GM19238 (cell line): ENCODE data around the gene TARS1.

ENCODE experiments used
- DNase-seq: peaks from one replicate; pipeline ENCODE4 v3.0.0; 2011; ENCODE audit warnings: low spot score; ENCODE audit not compliant: insufficient read length

Gene TARS1

DNA sequence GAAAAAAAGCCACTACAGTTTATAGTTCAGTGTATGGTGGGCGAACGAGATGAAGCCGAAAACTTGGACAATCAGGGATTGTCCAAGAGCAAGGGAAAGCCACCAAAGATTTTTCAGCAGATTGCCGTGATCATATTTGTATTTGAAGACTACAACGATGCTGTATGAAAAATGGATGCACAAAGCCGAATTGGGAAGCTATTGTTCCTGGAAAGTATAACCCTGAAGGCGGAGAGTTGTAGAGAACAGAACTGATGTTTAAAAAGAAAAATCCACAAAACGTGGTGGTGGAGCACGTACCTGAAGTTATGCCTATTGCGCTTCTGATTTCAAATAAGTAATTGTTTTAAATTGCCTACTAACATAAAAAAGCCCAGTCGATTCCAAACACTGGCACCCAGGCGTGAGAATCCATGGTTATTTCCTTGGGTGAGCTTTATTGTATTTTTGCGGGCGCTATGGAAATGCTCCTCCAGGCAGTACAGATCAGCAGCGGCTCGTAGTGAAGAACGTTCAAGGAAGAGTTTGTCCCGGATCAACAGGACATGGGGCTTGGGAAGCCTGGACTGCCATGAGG is 772 bp upstream of the TARS1 start:
- no peak for DNase-seq

DNA sequence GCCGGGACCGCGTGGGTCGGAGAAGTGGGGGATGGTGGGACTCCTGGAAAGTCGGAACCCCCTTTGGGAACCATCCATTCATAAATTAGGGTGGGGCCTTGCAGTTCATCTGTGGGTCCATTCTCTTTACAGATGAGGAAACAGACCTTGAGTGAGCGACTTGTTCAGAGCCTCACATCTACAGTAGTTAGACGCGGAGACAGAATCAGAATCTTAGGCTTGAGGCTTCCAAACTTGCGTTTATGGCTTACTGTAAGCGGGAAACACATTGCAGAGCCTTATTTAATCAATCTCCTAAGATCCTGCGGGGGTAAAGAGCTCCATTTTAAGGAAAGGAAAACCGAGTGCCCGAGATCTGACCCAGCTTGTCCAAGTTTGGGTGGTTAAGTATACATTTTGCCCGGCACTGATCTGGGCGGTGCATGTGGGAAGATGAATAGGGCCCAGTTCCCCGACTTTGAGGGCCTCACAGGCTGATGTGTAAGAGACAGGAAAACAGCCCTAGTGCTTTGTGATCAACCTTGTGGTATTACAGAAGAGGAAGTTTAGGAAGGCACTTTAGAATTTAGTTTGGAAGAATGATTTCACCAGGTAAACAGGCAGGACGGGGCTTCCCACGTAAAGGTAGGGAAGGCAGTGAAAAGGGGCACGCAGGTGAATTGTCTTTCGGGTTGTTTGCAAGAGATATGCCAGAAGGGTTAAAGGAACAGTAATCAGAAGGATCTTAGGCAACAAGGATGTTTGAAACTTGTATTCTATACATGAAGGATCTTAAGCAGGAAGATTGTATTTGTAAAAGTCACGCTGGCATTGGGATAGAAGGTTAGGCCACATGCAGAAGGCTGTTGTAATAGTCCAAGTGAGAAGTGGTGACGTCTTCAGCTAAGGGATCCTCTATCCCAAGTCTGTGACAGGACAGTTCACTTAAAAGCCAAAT is 744 bp downstream of the TARS1 start:
- no peak for DNase-seq

DNA sequence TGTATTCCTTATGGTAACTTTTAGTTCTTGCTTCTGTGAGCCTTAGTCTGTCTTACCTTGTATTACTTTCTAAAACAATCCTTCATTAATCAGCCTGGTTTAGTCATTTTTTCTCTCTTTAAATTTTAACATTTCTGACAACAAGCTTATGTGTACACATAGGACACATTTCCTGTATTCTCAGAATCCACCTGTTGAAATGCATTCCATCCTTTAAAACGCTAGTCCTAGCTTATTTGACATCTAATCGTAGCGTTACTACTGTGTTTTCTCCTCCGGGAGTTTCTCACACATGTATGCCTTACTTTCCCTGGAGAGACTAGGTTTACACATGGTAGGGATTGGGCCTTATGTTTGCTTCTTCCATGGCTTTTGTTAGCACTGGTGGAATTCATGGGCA is 3.8 kb downstream of the TARS1 start:
- no peak for DNase-seq

DNA sequence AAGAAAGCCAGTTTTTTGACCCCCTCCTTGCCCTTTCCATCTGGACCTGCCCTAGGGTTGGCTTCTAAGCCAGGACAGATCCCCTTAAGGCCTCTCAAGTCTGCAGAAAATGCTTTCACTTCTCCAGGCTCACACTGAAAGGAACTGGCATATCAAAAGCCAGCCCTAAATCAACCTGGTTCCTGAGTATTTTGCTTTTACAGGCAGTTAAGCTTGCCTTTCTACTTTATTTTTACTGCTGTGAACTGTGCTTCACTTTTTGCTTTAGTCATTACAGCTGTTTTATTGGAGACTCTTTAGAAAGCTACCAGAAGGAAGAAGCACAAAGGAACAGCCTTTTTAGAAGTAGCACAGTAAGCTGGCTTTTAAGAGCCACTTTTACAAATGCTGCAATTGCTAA is 5.0 kb downstream of the TARS1 start:
- DNase-seq = no peak

DNA sequence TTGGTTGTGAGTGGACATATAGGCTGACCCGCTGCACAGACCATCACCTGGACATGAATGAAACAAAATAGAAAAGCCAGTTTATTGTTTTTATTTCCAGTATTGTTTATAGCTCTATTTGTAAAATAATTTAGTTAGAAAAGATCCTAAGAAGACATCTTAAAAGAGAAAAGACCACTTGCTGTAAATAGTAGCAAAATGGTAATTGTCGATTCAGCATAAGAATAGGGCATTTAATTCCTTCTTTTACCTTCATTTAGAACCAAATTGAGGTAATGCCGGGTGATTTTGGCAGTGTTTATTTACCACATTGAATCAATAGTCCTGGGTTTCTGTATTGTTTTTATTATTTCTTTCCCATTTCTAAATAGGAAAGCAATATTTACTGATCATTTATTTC is 7.4 kb downstream of the TARS1 start:
- no peak for DNase-seq

DNA sequence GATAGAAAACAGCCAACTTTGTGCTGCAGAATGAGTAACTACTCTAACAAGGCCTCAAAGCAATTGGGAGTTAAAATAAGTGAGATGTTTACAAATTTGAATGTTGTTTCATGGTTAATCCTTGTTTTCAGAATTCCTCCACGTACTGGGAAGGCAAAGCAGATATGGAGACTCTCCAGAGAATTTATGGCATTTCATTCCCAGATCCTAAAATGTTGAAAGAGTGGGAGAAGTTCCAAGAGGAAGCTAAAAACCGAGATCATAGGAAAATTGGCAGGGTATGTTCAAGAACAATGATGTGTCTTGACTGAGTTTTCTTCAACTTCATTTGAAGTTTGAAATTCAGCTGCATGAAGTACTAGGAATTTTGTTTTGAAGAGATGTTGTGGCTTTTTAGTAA is 16.4 kb downstream of the TARS1 start:
- DNase-seq = no peak

DNA sequence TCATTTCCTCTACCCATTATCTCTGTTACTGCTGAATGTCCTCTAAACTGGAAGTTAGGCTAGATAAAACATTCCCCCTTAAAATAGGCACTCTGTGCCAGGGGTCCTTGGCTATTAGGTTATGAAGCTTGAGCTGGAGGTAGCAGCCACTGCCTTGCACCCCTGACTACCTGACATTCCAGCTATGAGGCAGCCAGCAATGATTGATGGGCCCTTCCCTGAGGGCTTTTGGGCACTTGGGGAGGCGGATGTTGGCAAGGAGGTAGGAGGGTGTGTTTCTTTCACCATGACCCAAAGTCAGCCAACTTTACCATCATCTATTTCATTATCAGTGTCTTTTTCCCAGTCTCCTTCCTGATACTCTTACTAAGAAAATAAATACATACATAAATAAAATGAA is 17.1 kb downstream of the TARS1 start:
- no peak for DNase-seq

DNA sequence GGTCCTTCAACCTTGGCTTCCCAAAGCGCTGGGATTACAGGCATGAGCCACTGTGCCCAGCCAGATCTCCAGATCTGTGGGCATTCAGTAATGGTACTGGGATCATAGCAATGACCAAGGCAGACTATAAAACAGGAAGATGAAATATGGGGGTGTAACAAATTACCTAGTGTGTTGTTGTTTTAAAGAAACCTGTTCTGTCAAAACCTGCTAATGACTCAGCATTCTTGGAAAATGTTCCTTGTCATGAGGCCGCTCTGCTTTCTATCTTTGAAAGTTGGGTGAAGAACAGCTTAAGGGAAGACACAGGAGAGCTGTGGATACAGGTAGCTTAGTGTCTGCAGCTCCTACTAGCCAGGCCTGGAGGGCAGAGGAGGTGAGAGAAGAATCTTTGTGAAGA is 19.4 kb downstream of the TARS1 start:
- DNase-seq = no peak

DNA sequence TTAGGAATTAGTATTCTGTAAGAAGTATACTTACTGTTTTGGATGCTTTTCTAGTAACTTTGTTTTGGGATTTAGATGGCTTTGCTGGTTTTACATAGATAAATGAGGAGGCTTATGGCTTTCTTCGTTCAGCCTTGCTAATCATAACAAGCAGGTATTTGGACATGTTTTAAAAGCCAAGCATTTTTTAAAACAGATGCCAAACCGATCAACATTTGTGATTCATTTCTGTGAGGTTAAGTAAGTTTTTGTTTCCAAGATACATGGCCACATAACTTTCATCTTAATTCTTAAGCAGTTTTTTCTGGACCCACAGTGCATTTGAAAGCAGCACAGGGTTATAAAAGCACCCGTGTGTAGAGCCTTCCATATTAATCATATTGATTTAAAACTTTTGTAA is 21.7 kb downstream of the TARS1 start:
- no peak for DNase-seq

DNA sequence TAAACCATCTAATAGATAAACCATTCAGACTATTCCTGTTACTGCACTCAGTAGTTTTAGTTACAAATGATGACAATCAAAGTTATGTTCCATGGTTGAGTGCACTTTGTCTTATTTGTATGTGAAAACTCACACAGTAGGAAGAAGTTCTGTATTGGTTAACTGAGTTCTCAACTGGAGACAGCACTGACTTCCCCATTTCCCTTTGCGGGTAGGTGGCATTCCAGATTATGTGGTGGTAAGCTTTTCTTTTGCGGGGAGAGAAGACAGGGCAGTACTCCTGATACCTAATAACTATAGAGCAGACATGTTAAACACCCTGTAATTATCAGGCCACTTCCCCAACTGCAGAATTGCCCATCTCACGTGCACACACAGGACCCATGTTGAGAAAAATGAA is 24.4 kb downstream of the TARS1 start:
- DNase-seq = no peak

DNA sequence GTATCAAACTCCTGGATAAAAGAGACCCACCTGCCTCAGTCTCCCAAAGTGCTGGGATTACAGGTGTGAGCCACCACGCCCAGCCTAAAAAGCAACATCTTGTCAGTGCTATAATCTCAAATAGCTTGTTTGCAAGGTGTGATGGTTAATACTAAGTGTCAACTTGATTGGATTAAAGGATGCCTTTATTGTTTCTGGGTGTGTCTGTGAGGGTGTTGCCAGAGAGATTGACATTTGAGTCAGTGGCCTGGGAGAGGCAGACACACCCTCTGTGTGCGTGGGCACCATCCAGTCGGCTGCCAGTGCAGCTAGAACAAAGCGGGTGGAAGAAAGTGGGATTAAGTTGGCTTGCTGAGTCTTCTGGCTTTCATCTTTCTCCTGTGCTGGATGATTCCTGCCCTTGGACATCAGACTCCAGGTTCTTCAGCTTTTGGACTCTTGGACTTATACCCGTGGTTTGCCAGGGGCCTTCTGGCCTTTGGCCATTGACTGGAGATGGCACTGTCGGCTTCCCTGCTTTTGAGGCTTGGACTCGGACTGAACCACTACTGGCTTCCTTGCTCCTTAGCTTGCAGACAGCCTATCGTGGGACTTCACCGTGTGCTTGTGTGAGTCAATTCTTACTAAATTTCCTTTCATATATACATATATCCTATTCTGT is 28.1 kb downstream of the TARS1 start:
- DNase-seq = no peak

DNA sequence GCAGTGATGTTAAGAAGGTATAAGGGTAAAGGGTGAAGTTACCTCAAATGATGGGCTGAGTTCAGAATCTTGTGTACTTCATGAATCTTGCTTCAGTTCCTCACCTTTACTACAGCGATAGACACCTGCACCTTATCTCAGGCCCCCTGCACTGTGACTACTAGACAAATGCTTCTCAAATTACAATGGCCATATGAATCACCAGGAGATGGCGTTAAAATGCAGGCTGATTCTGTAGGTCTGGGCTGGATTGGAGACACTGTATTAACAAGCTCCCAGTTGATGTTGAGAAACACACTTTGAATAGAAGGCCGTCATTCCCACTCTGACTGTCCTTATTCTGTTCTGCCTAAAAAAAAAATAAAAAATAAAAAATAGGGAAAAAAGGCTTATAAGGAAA is 29.8 kb downstream of the TARS1 start:
- DNase-seq = no peak

DNA sequence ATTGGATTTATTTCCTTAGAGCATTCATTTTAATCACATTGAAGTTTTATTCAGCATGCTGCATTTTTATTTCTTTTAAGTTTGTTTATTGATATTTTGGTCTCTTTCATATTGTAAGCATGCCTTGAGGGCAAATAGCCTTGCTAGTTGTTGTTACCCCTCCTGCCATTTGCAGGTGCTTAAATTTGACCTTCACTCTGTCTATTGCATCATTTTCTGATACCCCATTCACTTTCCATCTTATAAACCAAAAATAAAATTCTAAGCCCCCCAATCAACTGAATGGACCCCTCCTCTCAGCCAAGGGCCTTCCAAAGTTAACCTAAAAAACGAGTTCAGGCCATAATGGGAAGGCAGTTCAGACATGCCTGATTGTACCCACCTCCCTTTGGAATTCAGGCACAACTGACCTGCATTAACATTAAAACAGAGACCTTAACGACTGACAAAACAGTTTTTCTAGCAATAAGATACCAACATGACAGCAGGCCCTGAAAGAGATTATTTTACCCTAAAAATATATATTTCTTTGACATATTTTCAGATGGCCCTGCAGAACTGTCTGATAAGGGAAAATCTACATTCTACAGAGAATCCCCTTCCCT is 32.1 kb downstream of the TARS1 start:
- no peak for DNase-seq

DNA sequence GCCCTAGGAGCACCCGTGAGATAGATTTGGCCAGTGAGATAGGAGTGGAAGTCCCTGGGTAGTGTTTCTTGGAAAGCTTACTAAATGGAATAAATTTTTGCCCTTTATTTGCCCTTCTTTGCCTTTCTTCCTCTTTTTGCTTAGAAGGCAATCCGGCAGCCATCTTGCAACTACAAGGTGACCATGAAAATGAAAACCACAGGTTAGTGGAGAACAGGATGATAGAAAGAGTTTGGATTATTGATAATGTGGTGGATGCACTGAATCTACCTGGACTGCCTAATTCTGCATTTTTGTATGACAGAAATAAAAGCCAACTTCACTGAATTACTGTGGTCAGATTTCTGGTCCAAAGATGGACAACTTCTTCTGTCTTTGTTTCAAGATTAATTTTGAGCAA is 33.2 kb downstream of the TARS1 start:
- DNase-seq = no peak

DNA sequence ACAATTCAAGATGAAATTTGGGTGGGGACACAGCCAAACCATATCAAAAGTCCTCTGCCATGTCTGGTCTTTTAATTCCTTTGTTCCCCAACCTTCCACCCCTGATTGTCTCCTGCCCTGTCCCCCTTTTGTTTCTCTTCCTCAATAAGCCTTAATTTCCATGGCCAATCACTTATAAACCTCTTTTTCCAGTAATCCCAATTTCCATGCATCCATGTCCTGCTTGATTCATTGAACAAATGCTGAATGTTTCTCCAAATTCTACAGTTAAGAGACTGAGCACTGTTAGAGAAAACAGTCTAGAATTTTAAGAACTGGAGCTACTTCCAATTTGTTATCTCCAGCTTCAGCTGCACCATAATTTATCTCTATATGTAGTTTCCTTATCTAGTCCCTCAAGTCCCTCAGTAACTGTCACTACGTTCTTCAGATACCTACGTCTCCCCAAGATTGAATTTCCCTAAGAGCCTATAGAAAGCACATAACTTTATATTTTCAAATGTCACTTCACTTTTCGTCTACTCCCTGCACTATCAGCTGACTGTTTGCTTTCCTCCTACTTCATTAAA is 34.2 kb downstream of the TARS1 start:
- DNase-seq = no peak

DNA sequence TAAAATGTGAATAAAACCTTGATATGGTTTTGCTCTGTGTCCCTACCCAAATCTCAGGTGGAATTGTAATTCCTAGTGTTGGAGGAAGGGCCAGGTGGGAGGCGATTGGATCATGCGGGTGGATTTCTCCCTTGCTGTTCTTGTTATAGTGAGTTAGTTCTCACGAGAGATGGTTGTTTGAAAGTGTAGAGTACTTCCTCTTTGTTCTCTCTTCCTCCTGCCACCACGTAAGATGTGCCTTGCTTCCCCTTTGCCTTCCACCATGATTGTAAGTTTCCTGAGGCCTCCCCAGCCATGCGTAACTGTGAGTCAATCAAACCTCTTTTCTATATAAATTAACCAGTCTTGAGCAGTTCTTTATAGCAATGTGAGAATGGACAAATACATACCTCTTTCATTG is 34.9 kb downstream of the TARS1 start:
- DNase-seq = no peak

DNA sequence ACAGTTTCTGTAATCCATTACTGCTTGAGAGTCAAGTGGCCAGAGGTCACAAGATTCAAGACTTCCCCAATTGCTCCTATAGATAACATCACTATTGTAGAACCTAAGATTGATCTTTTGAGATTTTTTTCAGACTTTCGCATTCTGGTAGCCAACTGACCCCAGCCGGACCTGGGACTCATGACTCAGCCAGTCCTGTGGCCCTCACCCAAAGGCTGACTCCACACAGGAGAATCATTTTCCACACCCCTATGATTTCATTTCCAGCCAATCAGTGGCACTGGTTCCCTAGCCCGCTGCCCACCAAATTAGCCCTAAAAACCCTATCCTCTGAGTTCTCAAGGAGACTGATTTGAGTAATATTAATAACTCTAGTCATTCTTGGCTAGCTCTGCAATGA is 36.2 kb downstream of the TARS1 start:
- DNase-seq = no peak

DNA sequence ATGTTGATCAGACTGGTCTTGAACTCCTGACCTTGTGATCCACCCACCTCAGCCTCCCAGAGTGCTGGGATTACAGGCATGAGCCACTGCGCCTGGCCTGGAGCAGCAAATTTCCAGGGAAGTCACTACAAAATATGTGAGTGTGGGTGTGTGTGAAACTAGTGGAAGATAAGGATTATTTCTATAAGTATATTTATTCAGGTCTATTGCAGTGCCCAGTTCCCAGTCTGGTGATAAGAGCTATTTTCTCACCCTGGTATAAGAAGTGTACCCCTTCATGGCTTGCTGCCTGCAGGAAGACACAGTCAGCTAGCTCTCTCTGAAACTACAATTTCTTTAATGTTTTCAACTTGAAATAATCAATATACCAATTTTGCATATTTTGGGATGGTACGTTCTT is 37.1 kb downstream of the TARS1 start:
- no peak for DNase-seq

DNA sequence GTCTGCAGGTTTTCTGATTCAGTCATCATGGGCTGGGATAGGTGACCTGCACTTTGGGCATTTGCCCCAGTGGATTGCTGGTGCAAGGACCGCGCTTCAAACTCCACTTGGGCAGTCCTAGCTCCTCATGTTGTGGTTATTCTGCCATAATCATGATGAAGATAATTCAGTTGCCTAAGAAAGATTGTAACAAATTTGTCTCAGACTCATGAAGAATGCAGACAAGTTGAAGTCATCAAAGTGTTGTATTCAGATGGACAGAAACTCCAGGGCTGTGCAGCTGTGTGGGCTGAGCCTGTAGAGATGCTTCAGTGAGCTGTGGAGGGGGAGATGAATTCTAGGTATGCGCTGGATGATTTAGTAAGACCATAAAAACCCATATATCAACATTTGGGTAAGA is 38.5 kb downstream of the TARS1 start:
- DNase-seq = no peak

DNA sequence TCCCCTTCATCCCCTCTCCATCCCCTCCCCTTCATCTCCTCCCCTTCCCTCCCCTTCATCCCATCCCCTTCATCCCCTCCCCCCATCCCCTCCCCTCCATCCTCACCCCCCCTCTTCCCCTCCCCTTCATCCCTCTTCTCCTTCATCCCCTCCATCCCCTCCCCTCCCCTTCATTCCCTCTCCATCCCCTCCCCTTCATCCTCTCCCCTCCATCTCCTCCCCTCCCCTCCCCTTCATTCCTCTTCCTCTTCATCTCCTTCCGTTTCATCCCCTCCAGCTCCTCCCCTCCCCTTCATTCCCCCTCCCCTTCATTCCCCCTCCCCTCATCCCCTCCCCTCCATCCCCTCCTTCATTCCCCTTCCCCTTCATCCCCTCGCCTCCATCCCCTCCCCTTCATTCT is 40.1 kb downstream of the TARS1 start:
- no peak for DNase-seq

DNA sequence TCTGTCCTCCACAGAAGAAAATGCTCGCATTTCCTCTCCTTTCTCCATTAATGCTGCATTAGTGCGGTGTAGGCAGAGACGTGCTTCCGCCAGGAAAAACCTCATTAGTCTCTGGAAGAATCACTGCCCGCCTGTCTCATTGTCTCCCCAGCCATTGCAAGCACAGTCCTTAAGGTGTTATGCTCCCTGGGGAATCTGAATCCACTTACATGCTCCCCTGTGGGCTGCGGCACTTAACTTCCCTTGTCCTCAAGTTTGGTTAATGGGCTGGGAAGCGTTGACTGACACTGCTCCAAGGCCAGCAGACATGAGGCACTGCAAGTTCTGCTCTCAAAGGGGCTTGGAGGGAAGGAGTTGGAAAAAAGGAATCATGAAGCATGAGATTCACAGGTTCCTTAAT is 41.6 kb downstream of the TARS1 start:
- DNase-seq = no peak

DNA sequence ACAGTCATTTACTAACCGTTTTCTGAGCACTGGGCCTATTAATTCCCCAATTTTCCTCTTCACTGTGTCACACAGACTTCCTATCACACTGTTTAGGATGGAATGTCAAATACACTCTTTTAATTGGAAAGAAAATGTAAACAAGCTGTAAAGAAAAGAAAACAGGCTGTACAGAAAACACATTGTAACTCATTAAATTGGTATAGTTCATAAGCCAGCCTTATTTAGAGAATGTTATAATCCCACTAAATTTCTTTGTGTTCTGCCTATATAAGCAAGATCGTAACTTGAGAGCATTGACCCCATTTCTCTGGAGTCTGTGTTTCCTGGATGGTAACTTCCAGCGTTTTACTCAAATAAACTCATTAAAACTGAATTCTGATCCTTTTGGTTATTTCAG is 46.5 kb downstream of the TARS1 start:
- no peak for DNase-seq
